Liver (tissue), 9 donors: ENCODE measurements around the gene ME2. TPM values are rescaled to one million over a fixed set of nuclear protein-coding genes. Genes with fewer than 3 reads are reported as not detected.

Experiments
- DNase-seq: peaks from one replicate; pipeline ENCODE4 v3.0.0-alpha.2; 2017; ENCODE audit warnings: low spot score
- H3K27ac ChIP-seq, 2 donors: one replicate each; pipeline ENCODE4 v1.7.0; 2013; ENCODE audit warnings: inconsistent platforms in 2 of 2, low read length in 2 of 2, control low read depth in 1 of 2, low read depth in 1 of 2, mild to moderate bottlenecking in 1 of 2
- H3K27me3 ChIP-seq, 4 donors: one replicate each; pipeline versions ENCODE4 v1.6.1 to v1.7.0; 2013; ENCODE audit warnings: low read length in 3 of 4, inconsistent platforms in 1 of 4, mild to moderate bottlenecking in 1 of 4, moderate library complexity in 1 of 4; ENCODE audit not compliant: control insufficient read depth in 4 of 4, insufficient read depth in 4 of 4
- H3K36me3 ChIP-seq, 4 donors: one replicate each; pipeline versions ENCODE4 v1.6.1 to v1.7.0; 2013; ENCODE audit warnings: low read length in 3 of 4, mild to moderate bottlenecking in 3 of 4, low read depth in 1 of 4, moderate library complexity in 1 of 4; ENCODE audit not compliant: control insufficient read depth in 4 of 4, insufficient read depth in 3 of 4
- H3K4me1 ChIP-seq, 4 donors: one replicate each; pipeline versions ENCODE4 v1.6.1 to v1.7.0; 2013; ENCODE audit warnings: low read length in 3 of 4, mild to moderate bottlenecking in 3 of 4, moderate library complexity in 1 of 4; ENCODE audit not compliant: control insufficient read depth in 4 of 4, insufficient read depth in 4 of 4
- H3K4me3 ChIP-seq, 3 donors: one replicate each; pipeline versions ENCODE4 v1.6.1 to v1.7.0; 2013; ENCODE audit warnings: low read length in 3 of 3, control low read depth in 1 of 3, low read depth in 1 of 3, mild to moderate bottlenecking in 1 of 3
- H3K9ac ChIP-seq, 2 donors: one replicate each; pipeline ENCODE4 v1.7.0; 2013; ENCODE audit warnings: low read length in 2 of 2, mild to moderate bottlenecking in 2 of 2, moderate library complexity in 2 of 2, control low read depth in 1 of 2, low read depth in 1 of 2
- H3K9me3 ChIP-seq, 4 donors: one replicate each; pipeline versions ENCODE4 v1.6.1 to v1.7.0; 2013; ENCODE audit warnings: low read length in 3 of 4; ENCODE audit not compliant: control insufficient read depth in 4 of 4
- ATF3 ChIP-seq: IDR thresholded peaks from 2 replicates; pipeline ENCODE4 v1.6.1; 2016; ENCODE audit warnings: antibody characterized with exemption
- CTCF ChIP-seq: fragments of 150-350 bp; IDR thresholded peaks from 2 replicates; pipeline ENCODE4 v1.5.1; 2017; ENCODE audit warnings: improper control_type of control experiment, low read depth, low read length; ENCODE audit not compliant: missing input control
- EGR1 ChIP-seq, 2 donors: IDR thresholded peaks; 2 replicates each; pipeline ENCODE4 v1.6.1; 2016 to 2018; ENCODE audit warnings: antibody characterized with exemption in 2 of 2, low read depth in 2 of 2
- FOXA1 ChIP-seq: IDR thresholded peaks from 2 replicates; pipeline ENCODE4 v1.6.1; 2016; ENCODE audit warnings: antibody characterized with exemption
- FOXA2 ChIP-seq: IDR thresholded peaks from 2 replicates; pipeline ENCODE4 v1.6.1; 2016; ENCODE audit warnings: antibody characterized with exemption
- GABPA ChIP-seq, 2 donors: IDR thresholded peaks in 1 of 2; conservative IDR thresholded peaks in 1 of 2; 2 replicates each; pipeline ENCODE4 v1.6.1; 2016; ENCODE audit warnings: antibody characterized with exemption in 2 of 2, mild to moderate bottlenecking in 1 of 2, moderate library complexity in 1 of 2
- HNF4A ChIP-seq, 2 donors: conservative IDR thresholded peaks; 2 replicates each; pipeline ENCODE4 v1.6.1; 2016; ENCODE audit warnings: antibody characterized with exemption in 2 of 2, mild to moderate bottlenecking in 2 of 2
- HNF4G ChIP-seq: IDR thresholded peaks from 2 replicates; pipeline ENCODE4 v1.6.1; 2016; ENCODE audit warnings: antibody characterized with exemption
- JUND ChIP-seq, 2 donors: IDR thresholded peaks; 2 replicates each; pipeline ENCODE4 v1.6.1; 2016; ENCODE audit warnings: antibody characterized with exemption in 2 of 2
- MAX ChIP-seq: IDR thresholded peaks from 2 replicates; pipeline ENCODE4 v1.6.1; 2016; ENCODE audit warnings: antibody characterized with exemption
- NR2F2 ChIP-seq: IDR thresholded peaks from 2 replicates; pipeline ENCODE4 v1.6.1; 2016; ENCODE audit warnings: antibody characterized with exemption
- RAD21 ChIP-seq, 2 donors: IDR thresholded peaks; 2 replicates each; pipeline ENCODE4 v1.6.1; 2016; ENCODE audit warnings: antibody characterized with exemption in 2 of 2, mild to moderate bottlenecking in 2 of 2
- REST ChIP-seq: IDR thresholded peaks from 2 replicates; pipeline ENCODE4 v1.6.1; 2016; ENCODE audit warnings: antibody characterized with exemption, mild to moderate bottlenecking
- RXRA ChIP-seq, 2 donors: IDR thresholded peaks; 2 replicates each; pipeline ENCODE4 v1.6.1; 2017 to 2018; ENCODE audit warnings: antibody characterized with exemption in 2 of 2, mild to moderate bottlenecking in 1 of 2
- SP1 ChIP-seq: IDR thresholded peaks from 2 replicates; pipeline ENCODE4 v1.6.1; 2018; ENCODE audit warnings: antibody characterized with exemption, mild to moderate bottlenecking
- TAF1 ChIP-seq: conservative IDR thresholded peaks from 2 replicates; pipeline ENCODE4 v1.6.1; 2016; ENCODE audit warnings: antibody characterized with exemption, mild to moderate bottlenecking
- YY1 ChIP-seq: IDR thresholded peaks from 2 replicates; pipeline ENCODE4 v1.6.1; 2016; ENCODE audit warnings: antibody characterized with exemption, mild to moderate bottlenecking
- ZBTB33 ChIP-seq: IDR thresholded peaks from 2 replicates; pipeline ENCODE4 v1.6.1; 2016; ENCODE audit warnings: antibody characterized with exemption
- WGBS: extraction: QIAGEN DNeasy Blood & Tissue Kit; methylation state at CpG from one replicate; pipeline ENCODE4 v1.1.7; 2013; 5-methylcytosine and 5-hydroxymethylcytosine counted together
- polyA plus RNA-seq, 2 donors: library from polyadenylated mRNA; stranded (reverse) in 1 of 2; unstranded in 1 of 2; fragments of 200-250 nt in 1 of 2; fragments of >200 nt in 1 of 2; fragmentation: Nextera tagmentation in 1 of 2; extraction: Ambion mirVana in 1 of 2; gene quantifications; one replicate each; pipeline versions ENCODE4 v1.2.1 to v1.2.3, GENCODE V29; 2013 to 2015
- total RNA-seq, 2 donors: library from RNA; depleted of rRNA; stranded (reverse); fragments of >200 nt; gene quantifications; one replicate each; pipeline ENCODE4 v1.2.3, GENCODE V29; 2014
- donor health status: healthy.
- donor health status: healthy.
- donor health status: healthy.
- donor health status: healthy.
- donor health status: healthy.

ME2 gene
- total and polyA plus RNA-seq, 4 donors, result 9.0 to 33.8 (median 16.1) TPM

- peak within 1 kb of the TSS; percentile 94 for H3K27ac ChIP-seq
- H3K9ac ChIP-seq, result peak within 1 kb of the TSS; percentile 87 to 95
- peak within 1 kb of the TSS; percentile 82 to 95 (median 93) for H3K4me3 ChIP-seq
- TF ChIP-seq FOXA1 (no peak), TAF1 (peak; percentile 75), YY1 (peak; percentile 87), ZBTB33 (no peak), EGR1 (IDR thresholded peaks at IDR 0.05; ENCODE audit: low read depth in 2 of 2) (no peak), RXRA (IDR thresholded peaks at IDR 0.05) (no peak), GABPA (IDR thresholded peaks at IDR 0.05 in 1 of 2, conservative IDR thresholded peaks at IDR 0.05 in 1 of 2) (peak; percentile 8 to 63), NR2F2 (no peak), ATF3 (no peak), HNF4A (conservative IDR thresholded peaks at IDR 0.05) (no peak), RAD21 (IDR thresholded peaks at IDR 0.05) (peak in 1 of 2 donors; percentile 21), FOXA2 (no peak), CTCF (no peak), MAX (no peak), SP1 (no peak), JUND (IDR thresholded peaks at IDR 0.05) (no peak), HNF4G (no peak), REST (peak; percentile 50)
- no peaks in the 10 kb centered on the region for H3K36me3 ChIP-seq
- WGBS, result under 1% methylated on average over 84 of the region's 84 CpGs
- H3K4me1 ChIP-seq, result peaks cover 0 to 30% (median 19%) of the 10 kb centered on the region in 4 donors
- peak; percentile 78 for DNase-seq
- no peaks in the 10 kb centered on the region for H3K27me3 ChIP-seq
- peaks cover 0 to 3% (median 0%) of the 10 kb centered on the region in 4 donors for H3K9me3 ChIP-seq
These were observed 89.1 kb downstream of the ME2 start, which contains the start of gene ELAC1 for GRCh38 chr18:50967714-50968661. TSS of gene ELAC1 (plus strand) at chr18:50968040. CDS start at chr18:50974405, 6,365 bp downstream.
